Peyer's patch (tissue), 4 donors: Measurements from ENCODE around the gene TMEM100. TPM values are rescaled to one million over a fixed set of nuclear protein-coding genes. Genes with fewer than 3 reads are reported as not detected.

Experiments used
- DNase-seq, 3 donors: peaks; one replicate each; pipeline ENCODE4 v3.0.0-alpha.2; 2017 to 2019
- H3K27ac ChIP-seq, 4 donors: fragments of 200-600 bp; sonication (generic); one replicate each; pipeline ENCODE4 v1.5.1; 2016 to 2019
- H3K27me3 ChIP-seq, 2 donors: fragments of 200-600 bp; sonication (generic); one replicate each; pipeline ENCODE4 v1.5.1; 2019
- H3K36me3 ChIP-seq, 3 donors: fragments of 200-600 bp; sonication (generic); one replicate each; pipeline ENCODE4 v1.5.1; 2016 to 2019
- H3K4me1 ChIP-seq, 4 donors: fragments of 200-600 bp; sonication (generic); one replicate each; pipeline ENCODE4 v1.5.1; 2016 to 2019
- H3K4me3 ChIP-seq, 4 donors: fragments of 200-600 bp; sonication (generic); 1 replicate in 3 of 4; 2 replicates in 1 of 4; pipeline ENCODE4 v1.5.1; 2016 to 2019; ENCODE audit warnings: mild to moderate bottlenecking in 1 of 4
- H3K9me3 ChIP-seq, 4 donors: fragments of 200-600 bp; sonication (generic); one replicate each; pipeline ENCODE4 v1.5.1; 2016 to 2019; ENCODE audit warnings: mild to moderate bottlenecking in 1 of 4
- CTCF ChIP-seq, 6 experiments: fragments of 450-650 bp in 4 of 6; fragments of 200-600 bp in 2 of 6; sonication (generic) in 1 of 6; IDR thresholded peaks; one replicate each; pipeline ENCODE4 v1.5.1; 2017 to 2019; ENCODE audit warnings: antibody characterized with exemption in 6 of 6, mild to moderate bottlenecking in 3 of 6, moderate library complexity in 1 of 6
- POLR2A ChIP-seq, 2 donors: fragments of 450-650 bp; IDR thresholded peaks; one replicate each; pipeline ENCODE4 v1.5.1; 2017; ENCODE audit warnings: antibody characterized with exemption in 2 of 2, mild to moderate bottlenecking in 2 of 2, moderate library complexity in 2 of 2
- total RNA-seq, 4 donors: library from RNA; depleted of rRNA; stranded (reverse); fragments of >200 nt; gene quantifications; one replicate each; pipeline ENCODE4 v1.1.0, GENCODE V29; 2016

Gene TMEM100
- total RNA-seq, 4 donors from 2014 or later: 4.4 to 18.2 (median 4.8) TPM

DNA sequence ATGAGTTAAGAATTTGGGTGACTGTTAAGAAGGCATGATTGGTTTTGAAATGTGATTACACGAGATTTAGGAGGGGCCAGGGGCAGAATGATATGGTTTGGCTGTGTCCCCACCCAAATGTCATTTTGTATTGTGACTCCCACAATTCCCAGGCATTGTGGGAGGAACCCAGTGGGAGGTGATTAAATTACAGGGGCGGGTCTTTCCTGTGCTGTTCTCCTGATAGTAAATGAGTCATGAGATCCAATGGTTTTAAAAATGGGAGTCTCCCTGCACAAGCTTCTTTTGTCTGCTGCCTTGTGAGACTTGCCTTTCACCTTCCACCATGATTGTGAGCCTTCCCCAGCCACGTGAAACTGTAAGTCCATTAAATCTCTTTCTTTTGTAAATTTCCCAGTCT, 34.6 kb downstream of the TMEM100 start:
- no peaks in the 10 kb centered on the region for H3K4me1 ChIP-seq

GRCh38 chr17:55687037-55687436, 35.6 kb downstream of the TMEM100 start:
- no peak overlapping the region for H3K27ac ChIP-seq
- TF ChIP-seq CTCF (IDR thresholded peaks at IDR 0.05): no peak
- no peak for TF ChIP-seq POLR2A (IDR thresholded peaks at IDR 0.05)
- H3K9me3 ChIP-seq: no peaks in the 10 kb centered on the region
- no peak for DNase-seq
- H3K4me1 ChIP-seq: no peaks in the 10 kb centered on the region
- H3K27me3 ChIP-seq: no peaks in the 10 kb centered on the region
- no peaks in the 10 kb centered on the region for H3K36me3 ChIP-seq
- H3K4me3 ChIP-seq: no peak overlapping the region

More for the DNA sequence above, 34.6 kb downstream of the TMEM100 start:
- Histone ChIP-seq H3K27ac (no peak overlapping the region), H3K4me3 (no peak overlapping the region), H3K9me3 (no peaks in the 10 kb centered on the region), H3K27me3 (no peaks in the 10 kb centered on the region), H3K36me3 (no peaks in the 10 kb centered on the region)
- no peak for DNase-seq
- TF ChIP-seq CTCF (IDR thresholded peaks at IDR 0.05) (no peak), POLR2A (IDR thresholded peaks at IDR 0.05) (no peak)

GRCh38 chr17:55683550-55684315, 38.9 kb downstream of the TMEM100 start:
- no peak overlapping the region for H3K27ac ChIP-seq
- H3K4me1 ChIP-seq: no peaks in the 10 kb centered on the region
- no peak for DNase-seq
- no peaks in the 10 kb centered on the region for H3K9me3 ChIP-seq
- H3K36me3 ChIP-seq: no peaks in the 10 kb centered on the region
- TF ChIP-seq POLR2A (IDR thresholded peaks at IDR 0.05) (no peak), CTCF (IDR thresholded peaks at IDR 0.05) (no peak)
- H3K27me3 ChIP-seq: no peaks in the 10 kb centered on the region
- no peak overlapping the region for H3K4me3 ChIP-seq

DNA sequence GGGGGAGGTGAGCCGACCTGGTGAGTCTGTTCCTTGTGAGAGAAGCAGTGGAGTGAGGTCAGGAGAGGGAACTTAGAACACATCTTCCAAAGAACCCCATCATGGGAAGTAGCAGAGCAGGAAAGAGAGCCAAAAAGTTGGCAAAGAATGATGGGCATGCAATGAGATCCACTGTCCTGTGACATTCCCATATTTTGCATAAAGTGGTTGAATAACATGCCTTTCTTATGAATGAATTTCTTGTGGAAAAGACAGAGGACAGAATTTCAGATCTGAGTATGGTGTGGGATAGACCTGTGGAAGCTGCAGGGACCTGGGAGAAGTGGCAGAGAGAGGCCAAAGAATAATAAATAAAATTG, 41.3 kb downstream of the TMEM100 start:
- TF ChIP-seq CTCF (IDR thresholded peaks at IDR 0.05) (no peak), POLR2A (IDR thresholded peaks at IDR 0.05) (no peak)
- Histone ChIP-seq H3K4me3 (no peak overlapping the region), H3K27me3 (no peaks in the 10 kb centered on the region), H3K27ac (no peak overlapping the region), H3K9me3 (no peaks in the 10 kb centered on the region), H3K36me3 (no peaks in the 10 kb centered on the region), H3K4me1 (no peaks in the 10 kb centered on the region)
- no peak for DNase-seq

- Histone ChIP-seq H3K27ac (no peak overlapping the region), H3K27me3 (no peaks in the 10 kb centered on the region)
- no peak for DNase-seq
These were observed 41.9 kb downstream of the TMEM100 start for GRCh38 chr17:55680686-55681341.

More at GRCh38 chr17:55680686-55681341, 41.9 kb downstream of the TMEM100 start:
- Histone ChIP-seq H3K4me3 (no peak overlapping the region), H3K9me3 (no peaks in the 10 kb centered on the region), H3K36me3 (no peaks in the 10 kb centered on the region), H3K4me1 (no peaks in the 10 kb centered on the region)
- TF ChIP-seq CTCF (IDR thresholded peaks at IDR 0.05) (no peak), POLR2A (IDR thresholded peaks at IDR 0.05) (no peak)
